ENCODE measurements around the gene FAAH2.
"Not testable (repeated sequence)": the region's sequence is repeated elsewhere in the genome, so short reads cannot be mapped to it uniquely, and the experiment has no call there.

FAAH2 gene

DNA sequence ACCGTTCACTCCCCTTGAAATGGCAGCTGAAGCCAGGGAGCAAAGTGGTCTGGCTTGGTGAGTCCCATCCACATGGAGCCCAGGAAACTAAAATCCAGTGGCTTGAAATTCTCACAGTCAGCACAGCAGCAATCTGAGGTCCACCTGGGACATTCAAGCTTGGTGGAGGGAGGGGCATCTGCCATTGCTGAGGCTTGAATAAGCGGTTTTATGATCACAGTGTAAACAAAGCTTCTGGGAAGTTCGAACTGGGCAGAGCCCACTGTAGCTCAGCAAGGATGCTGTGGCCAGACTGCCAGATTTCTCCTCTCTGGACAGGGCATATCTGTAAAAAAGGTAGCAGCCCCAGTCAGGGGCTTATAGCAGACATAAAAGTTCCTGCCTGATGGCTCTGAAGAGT lies 15.5 kb upstream of the FAAH2 start:
- DNase-seq (ENCODE audit: insufficient read length, low spot score) (no peak), FAIRE-seq (no peak)
- no peak for TF ChIP-seq CTCF (IDR thresholded peaks at IDR 0.05; ENCODE audit: insufficient read depth, missing control alignments)

DNA sequence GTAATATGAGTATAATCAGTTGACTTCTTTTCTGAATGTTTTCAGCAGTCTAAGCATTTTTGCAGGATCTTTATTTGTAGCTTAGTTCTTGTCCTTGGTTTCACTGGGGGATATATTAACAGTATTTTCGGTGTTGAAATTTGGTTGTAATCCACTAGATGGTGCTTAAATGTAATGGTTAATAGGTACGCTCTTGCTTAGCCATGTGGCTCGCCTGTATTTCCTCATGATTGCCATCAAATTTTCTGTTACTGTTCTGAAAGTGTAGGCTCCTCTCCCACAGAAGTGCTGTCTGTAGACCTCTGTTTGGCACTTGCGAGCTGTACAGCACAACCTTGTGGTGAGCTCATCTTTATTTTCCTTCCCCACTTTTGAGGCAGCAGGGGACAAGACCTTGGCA lies 3.9 kb upstream of the FAAH2 start:
- no peak for DNase-seq (ENCODE audit: insufficient read length, low spot score)
- no peak for TF ChIP-seq CTCF (IDR thresholded peaks at IDR 0.05; ENCODE audit: insufficient read depth, missing control alignments)
- FAIRE-seq = no peak

DNA sequence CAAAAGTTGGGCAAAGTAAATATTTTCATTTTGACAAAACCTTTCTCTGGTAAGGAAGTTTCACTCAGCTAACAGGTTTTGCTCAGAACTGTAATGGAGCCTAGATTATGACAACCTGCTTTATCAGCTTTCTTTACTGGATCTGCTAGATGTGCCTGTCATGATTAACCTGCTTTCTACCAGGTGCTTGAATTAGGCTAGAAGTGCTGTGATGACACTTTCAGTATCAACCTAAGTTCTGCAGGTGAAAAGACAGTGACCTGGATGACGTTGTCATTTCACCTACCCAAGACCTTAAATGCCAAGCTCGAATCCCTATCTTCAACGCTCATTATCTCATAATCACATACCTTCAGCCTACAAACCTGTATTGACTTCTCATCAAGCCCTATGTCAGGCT lies 1.5 kb upstream of the FAAH2 start:
- no peak for FAIRE-seq
- no peak for TF ChIP-seq CTCF (IDR thresholded peaks at IDR 0.05; ENCODE audit: insufficient read depth, missing control alignments)
- no peak for DNase-seq (ENCODE audit: insufficient read length, low spot score)

DNA sequence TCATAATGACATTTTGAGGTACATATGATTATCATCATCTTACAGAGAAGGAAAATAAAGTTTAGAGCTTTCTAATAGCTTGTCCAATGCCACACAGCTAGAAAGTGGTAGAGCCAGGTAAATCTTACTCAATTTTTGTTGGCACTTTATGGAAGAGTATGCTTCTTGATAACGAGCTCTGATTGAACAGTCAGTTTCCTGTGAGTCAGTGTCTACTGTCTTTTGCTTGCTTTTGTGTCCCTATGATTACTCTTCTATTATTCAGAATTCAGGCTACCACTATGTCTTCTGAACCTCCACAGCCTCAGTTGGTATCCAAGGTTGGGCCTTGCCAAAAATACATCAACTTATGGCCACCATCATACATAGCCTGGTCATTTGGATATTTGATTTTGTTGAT lies 2.6 kb downstream of the FAAH2 start:
- DNase-seq (ENCODE audit: insufficient read length, low spot score) (no peak), FAIRE-seq (no peak)
- no peak for TF ChIP-seq CTCF (IDR thresholded peaks at IDR 0.05; ENCODE audit: insufficient read depth, missing control alignments)

DNA sequence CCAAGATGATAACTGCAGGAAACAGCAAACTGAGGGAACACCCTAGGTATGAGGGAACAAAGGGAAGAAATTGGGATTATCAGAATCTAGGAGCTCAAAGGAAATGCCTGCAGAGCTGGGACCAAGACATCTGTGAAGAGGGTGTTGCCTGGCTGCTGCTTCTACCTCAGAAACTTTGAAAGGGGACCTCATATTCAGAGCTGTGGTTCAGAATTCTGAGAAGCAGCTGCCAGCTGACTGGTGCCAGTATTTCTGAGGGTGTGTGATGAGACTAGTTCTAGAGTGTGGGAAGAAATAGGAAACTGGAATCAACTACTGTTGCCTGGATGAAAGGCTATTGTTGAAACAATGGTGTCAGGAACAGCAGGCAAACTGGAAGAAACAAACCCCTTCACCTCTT lies 8.5 kb downstream of the FAAH2 start:
- no peak for TF ChIP-seq CTCF (IDR thresholded peaks at IDR 0.05; ENCODE audit: insufficient read depth, missing control alignments)
- FAIRE-seq (no peak), DNase-seq (ENCODE audit: insufficient read length, low spot score) (no peak)

DNA sequence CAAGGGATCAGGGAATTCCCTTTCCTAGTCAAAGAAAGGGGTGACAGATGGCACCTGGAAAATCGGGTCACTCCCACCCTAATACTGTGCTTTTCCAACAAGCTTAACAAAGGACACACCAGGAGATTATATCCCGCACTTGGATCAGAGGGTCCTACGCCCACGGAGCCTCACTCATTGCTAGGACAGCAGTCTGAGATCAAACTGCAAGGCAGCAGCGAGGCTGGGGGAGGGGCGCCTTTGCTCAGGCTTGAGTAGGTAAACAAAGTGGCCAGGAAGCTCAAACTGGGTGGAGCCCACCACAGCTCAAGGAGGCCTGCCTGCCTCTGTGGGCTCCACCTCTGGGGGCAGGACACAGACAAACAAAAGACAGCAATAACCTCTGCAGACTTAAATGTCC lies 9.2 kb downstream of the FAAH2 start:
- FAIRE-seq; DNase-seq (ENCODE audit: insufficient read length, low spot score): not testable (repeated sequence)

DNA sequence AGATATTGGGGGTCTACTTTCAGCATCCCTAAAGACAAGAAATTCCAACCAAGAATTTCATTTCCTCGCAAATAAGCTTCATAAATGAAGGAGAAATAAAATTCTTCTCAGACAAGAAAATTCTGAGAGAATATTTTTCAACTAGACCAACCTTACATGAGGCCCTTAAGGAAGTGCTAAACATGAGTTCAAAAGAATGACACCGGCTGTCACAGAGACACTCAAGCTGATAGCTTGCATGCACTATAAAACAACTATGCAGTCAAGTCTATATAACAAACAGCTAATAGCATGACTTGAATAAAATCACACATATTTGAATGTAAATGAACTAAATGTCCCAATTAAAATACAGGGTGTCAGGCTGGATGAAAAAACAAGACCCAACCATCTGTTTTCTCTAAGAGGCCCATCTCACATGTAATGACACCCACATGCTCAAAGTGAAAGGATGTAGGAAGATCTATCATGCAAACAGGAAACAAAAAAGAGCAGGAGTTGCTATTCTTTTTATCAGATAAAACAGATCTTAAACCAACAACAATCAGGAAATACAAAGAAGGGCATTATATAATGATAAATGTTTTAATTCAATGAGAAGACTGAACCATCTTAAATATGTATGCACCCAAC lies 27.2 kb downstream of the FAAH2 start:
- no peak for TF ChIP-seq CTCF (IDR thresholded peaks at IDR 0.05; ENCODE audit: insufficient read depth, missing control alignments)
- no peak for DNase-seq (ENCODE audit: insufficient read length, low spot score)
- no peak for FAIRE-seq

DNA sequence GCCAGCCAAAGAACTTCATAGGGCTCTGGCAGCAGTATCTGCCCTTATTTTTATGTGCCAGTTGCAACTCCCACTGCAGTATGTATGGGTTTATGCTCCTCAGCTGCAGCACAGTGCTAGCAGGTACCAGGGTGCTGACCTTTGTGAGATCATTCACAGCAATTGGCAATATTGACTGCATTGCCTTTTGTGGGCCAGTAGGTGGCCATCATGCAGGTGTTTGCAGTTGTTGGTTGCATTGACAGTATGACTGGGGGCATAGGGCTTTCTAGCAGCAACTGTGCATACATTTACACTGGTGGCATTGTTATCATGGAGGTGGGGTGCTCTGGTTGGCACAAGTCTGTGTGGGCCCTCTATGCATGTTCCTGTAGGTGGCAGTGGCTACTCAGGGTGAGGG lies 42.5 kb downstream of the FAAH2 start:
- DNase-seq (ENCODE audit: insufficient read length, low spot score) (no peak), FAIRE-seq (no peak)
- TF ChIP-seq CTCF (IDR thresholded peaks at IDR 0.05; ENCODE audit: insufficient read depth, missing control alignments) = no peak

DNA sequence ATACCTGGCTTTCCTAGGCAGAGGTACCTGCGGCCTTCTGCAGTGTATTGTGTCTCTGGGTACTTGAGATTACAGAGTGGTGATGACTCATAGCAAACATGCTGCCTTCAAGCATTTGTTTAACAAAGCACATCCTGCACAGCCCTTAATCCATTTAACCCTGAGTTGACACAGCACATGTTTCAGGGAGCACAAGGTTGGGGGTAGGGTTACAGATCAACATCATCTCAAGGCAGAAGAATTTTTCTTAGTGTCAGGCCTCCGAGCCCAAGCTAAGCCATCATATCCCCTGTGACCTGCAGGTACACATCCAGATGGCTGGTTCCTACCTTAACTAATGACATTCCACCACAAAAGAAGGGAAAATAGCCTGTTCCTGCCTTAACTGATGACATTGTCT lies 49.3 kb downstream of the FAAH2 start:
- FAIRE-seq; DNase-seq (ENCODE audit: insufficient read length, low spot score): not testable (repeated sequence)

Data from D721Med (cell line).